A549 (cell line): ENCODE measurements around the gene CCDC57. TPM values are rescaled to one million over a fixed set of nuclear protein-coding genes. Genes with fewer than 3 reads are reported as not detected.

ENCODE experiments used
- ATAC-seq, 2 experiments: fragments of 200-7000 bp in 1 of 2; fragments of >200 bp in 1 of 2; cut with Nextera tagmentation in 1 of 2; cut with Tn5 transposase in 1 of 2; 3 replicates each; pipeline versions ENCODE4 v1.8.0 to v1.9.1; 2018 to 2020; ENCODE audit warnings: mild to moderate bottlenecking in 1 of 2, moderate library complexity in 1 of 2
- CTCF ChIA-PET: fragments of 300-600 bp; sonication (Branson Sonifier 250); formaldehyde crosslinking; extraction: SDS; loops from one replicate; lab custom pipeline; 2021; ENCODE audit warnings: antibody characterized with exemption, inconsistent platforms; lab: Yijun Ruan, JAX
- POLR2A ChIA-PET: fragments of 350-600 bp; formaldehyde crosslinking; extraction: SDS; loops from one replicate; lab custom pipeline; 2021; ENCODE audit warnings: antibody characterized with exemption, inconsistent platforms; lab: Yijun Ruan, JAX
- DNase-seq, 2 experiments: peaks; one replicate each; pipeline versions ENCODE4 v3.0.0 to v3.0.0-alpha.2; 2011 to 2016; ENCODE audit warnings: low read depth in 1 of 2, low spot score in 1 of 2
- FAIRE-seq: peaks from 2 replicates; lab custom pipeline; 2011; peaks lifted over from hg19 to GRCh38; lab: Jason Lieb, UNC
- H3K27ac ChIP-seq, 2 experiments: fragments of >200 bp; sonication (Bioruptor Twin); formaldehyde crosslinking; 3 replicates each; pipeline ENCODE4 v1.5.1; 2016 to 2017
- H3K4me1 ChIP-seq: fragments of >200 bp; sonication (Bioruptor Twin); formaldehyde crosslinking; 3 replicates; pipeline ENCODE4 v1.6.1; 2016
- H3K4me2 ChIP-seq: fragments of >200 bp; sonication (Bioruptor Twin); formaldehyde crosslinking; 3 replicates; pipeline ENCODE4 v1.6.1; 2016
- H3K4me3 ChIP-seq: fragments of >200 bp; sonication (Bioruptor Twin); formaldehyde crosslinking; 3 replicates; pipeline ENCODE4 v1.5.1; 2016
- H3K9me3 ChIP-seq: fragments of >200 bp; sonication (Bioruptor Twin); formaldehyde crosslinking; 3 replicates; pipeline ENCODE4 v1.6.1; 2016
- BHLHE40 ChIP-seq: IDR thresholded peaks from 2 replicates; pipeline ENCODE4 v1.6.1; 2012; ENCODE audit warnings: low read depth, low read length, inconsistent platforms
- CBX2 ChIP-seq: fragments of 200-600 bp; sonication (generic); IDR thresholded peaks from 2 replicates; pipeline ENCODE4 v1.6.1; 2016; ENCODE audit warnings: low read depth, mild to moderate bottlenecking, borderline replicate concordance
- CHD2 ChIP-seq: fragments of 150-350 bp; IDR thresholded peaks from 2 replicates; pipeline ENCODE4 v1.6.1; 2014; ENCODE audit warnings: low read length; ENCODE audit not compliant: partially characterized antibody
- CHD4 ChIP-seq: fragments of 200-600 bp; sonication (generic); IDR thresholded peaks from 2 replicates; pipeline ENCODE4 v1.6.1; 2016; ENCODE audit warnings: antibody characterized with exemption, mild to moderate bottlenecking, borderline replicate concordance
- EP300 ChIP-seq, 2 experiments: fragments of >200 bp; sonication (Bioruptor Twin); formaldehyde crosslinking; IDR thresholded peaks; 2 replicates in 1 of 2; 3 replicates in 1 of 2; pipeline ENCODE4 v1.6.1; 2016 to 2017
- FOXS1 ChIP-seq: fragments of 250-450 bp; sonication (Bioruptor Pico); IDR thresholded peaks from 2 replicates; pipeline ENCODE4 v1.5.0; 2020; ENCODE audit warnings: mild to moderate bottlenecking, moderate library complexity
- HEYL ChIP-seq: fragments of 250-450 bp; sonication (Bioruptor Pico); IDR thresholded peaks from 2 replicates; pipeline ENCODE4 v1.8.0; 2021; ENCODE audit warnings: mild to moderate bottlenecking, moderate library complexity
- HOXA7 ChIP-seq: fragments of 250-450 bp; sonication (Bioruptor Pico); IDR thresholded peaks from 2 replicates; pipeline ENCODE4 v1.5.0; 2020; ENCODE audit warnings: mild to moderate bottlenecking, moderate library complexity
- HOXB13 ChIP-seq: fragments of 250-450 bp; sonication (Bioruptor Pico); IDR thresholded peaks from 2 replicates; pipeline ENCODE4 v1.5.0; 2020; ENCODE audit warnings: low read depth, mild to moderate bottlenecking, moderate library complexity
- HOXB5 ChIP-seq: fragments of 250-450 bp; sonication (Bioruptor Pico); IDR thresholded peaks from 2 replicates; pipeline ENCODE4 v1.5.0; 2020; ENCODE audit warnings: mild to moderate bottlenecking, moderate library complexity
- JUN ChIP-seq, 2 experiments: fragments of >200 bp; sonication (Bioruptor Twin); formaldehyde crosslinking; IDR thresholded peaks; 2 replicates in 1 of 2; 3 replicates in 1 of 2; pipeline ENCODE4 v1.6.1; 2016 to 2017
- JUNB ChIP-seq: fragments of >200 bp; sonication (Bioruptor Twin); formaldehyde crosslinking; IDR thresholded peaks from 2 replicates; pipeline ENCODE4 v1.6.1; 2016
- KDM1A ChIP-seq: fragments of 200-600 bp; sonication (generic); IDR thresholded peaks from 2 replicates; pipeline ENCODE4 v1.6.1; 2016; ENCODE audit warnings: low read depth, mild to moderate bottlenecking
- MAFK ChIP-seq: fragments of 450-650 bp; IDR thresholded peaks from 2 replicates; pipeline ENCODE4 v1.6.1; 2014; ENCODE audit not compliant: partially characterized antibody
- MAZ ChIP-seq: fragments of 150-350 bp; IDR thresholded peaks from 2 replicates; pipeline ENCODE4 v1.6.1; 2014; ENCODE audit warnings: antibody characterized with exemption, low read depth, low read length, borderline replicate concordance
- POLR2A ChIP-seq: IDR thresholded peaks from 2 replicates; pipeline ENCODE4 v1.6.1; 2012; ENCODE audit warnings: mild to moderate bottlenecking, low read length
- RNF2 ChIP-seq: fragments of 200-600 bp; sonication (generic); IDR thresholded peaks from 2 replicates; pipeline ENCODE4 v1.6.1; 2016; ENCODE audit warnings: low read depth, mild to moderate bottlenecking, antibody characterized with exemption, moderate library complexity, borderline replicate concordance
- SMC3 ChIP-seq: fragments of >200 bp; sonication (Bioruptor Twin); formaldehyde crosslinking; IDR thresholded peaks from 3 replicates; pipeline ENCODE4 v1.6.1; 2018; ENCODE audit warnings: inconsistent platforms
- TP53 ChIP-seq: fragments of 250-450 bp; sonication (Bioruptor Pico); IDR thresholded peaks from 2 replicates; pipeline ENCODE4 v1.5.0; 2021; ENCODE audit warnings: mild to moderate bottlenecking, moderate library complexity
- ZC3H11A ChIP-seq: fragments of 450-650 bp; IDR thresholded peaks from 2 replicates; pipeline ENCODE4 v1.6.1; 2014; ENCODE audit warnings: antibody characterized with exemption, mild to moderate bottlenecking
- ZNF302 ChIP-seq: fragments of 250-450 bp; sonication (Bioruptor Pico); IDR thresholded peaks from 2 replicates; pipeline ENCODE4 v1.9.0; 2021; ENCODE audit warnings: inconsistent platforms, mild to moderate bottlenecking, moderate library complexity
- ZSCAN20 ChIP-seq: fragments of 250-450 bp; sonication (Bioruptor Pico); IDR thresholded peaks from 2 replicates; pipeline ENCODE4 v1.8.0; 2022; ENCODE audit warnings: mild to moderate bottlenecking, moderate library complexity
- WGBS: methylation state at CpG from one replicate; pipeline ENCODE4 v1.1.6; 2017; ENCODE audit errors: missing lambda C conversion rate; 5-methylcytosine and 5-hydroxymethylcytosine counted together
- polyA plus RNA-seq, 4 experiments: library from polyadenylated mRNA; depleted of rRNA in 3 of 4; stranded (reverse); fragments of >200 nt; fragmentation: RNase III in 1 of 4; extraction: RNeasy Plus Mini Kit Qiagen cat#74134 plus additional on column Dnase treatment in 1 of 4; gene quantifications; 2 replicates in 3 of 4; 3 replicates in 1 of 4; pipeline ENCODE4 v1.2.3, GENCODE V29; 2011 to 2017
- TF ChIP-seq, protein P1 (sequence below): fragments of >200 bp; sonication (Bioruptor Twin); formaldehyde crosslinking; IDR thresholded peaks from 2 replicates; pipeline ENCODE4 v1.6.1; 2016
- TF ChIP-seq, protein P2 (sequence below): fragments of >200 bp; sonication (Bioruptor Twin); formaldehyde crosslinking; IDR thresholded peaks from 3 replicates; pipeline ENCODE4 v1.6.1; 2016
- TF ChIP-seq, protein P3 (sequence below): fragments of 200-600 bp; sonication (generic); IDR thresholded peaks from 2 replicates; pipeline ENCODE4 v1.6.1; 2016; ENCODE audit warnings: antibody characterized with exemption, mild to moderate bottlenecking, moderate library complexity

The CCDC57 gene
- polyA plus RNA-seq, 2 of the 4 experiments (the other 2 are of a cell fraction): 18.2 to 18.5 TPM

DNA sequence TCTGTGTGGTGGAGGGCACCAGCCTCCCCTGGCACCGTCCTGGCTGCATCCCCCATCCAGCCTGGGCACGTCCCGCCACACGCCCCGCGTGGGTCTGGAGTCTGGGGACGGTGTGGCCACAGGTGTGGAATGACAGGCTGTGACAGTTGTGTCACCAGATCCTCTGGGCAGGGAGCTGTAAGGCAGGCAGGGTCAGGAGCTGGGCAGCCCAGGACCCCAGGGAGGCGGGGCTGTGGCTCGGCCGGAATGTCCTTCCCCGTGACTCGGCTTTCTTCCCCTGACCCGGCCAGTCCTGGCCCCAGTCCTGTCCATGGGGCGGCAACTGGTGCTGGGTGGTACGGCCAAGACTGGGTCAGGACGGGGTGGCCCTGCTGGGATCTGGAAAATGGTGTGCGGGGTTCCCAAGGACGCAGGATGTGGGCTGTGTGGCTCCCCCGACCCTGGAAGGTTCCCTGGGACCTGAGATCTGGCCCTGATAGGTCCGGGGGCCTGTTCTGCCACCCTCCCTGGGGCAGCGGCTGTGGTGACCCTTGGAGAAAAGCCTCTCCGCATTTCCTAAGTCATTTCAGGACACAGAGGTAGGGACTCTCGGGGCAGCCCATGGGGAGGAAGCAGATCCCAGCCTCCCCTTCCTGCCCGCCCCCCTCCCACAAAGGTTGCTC, 12.9 kb upstream of the CCDC57 start:
- CTCF ChIA-PET: interaction anchor here (0.7 to 3.0 kb wide), 8 partner anchors 10 to 189 kb away, joined by 3 to 23 read pairs (median 3); no protein-coding TSS in a partner anchor
- WGBS: 80% methylated on average over 22 of the region's 24 CpGs
- Histone ChIP-seq H3K4me3 (no peak overlapping the region), H3K27ac (peak overlapping the region in 1 of 2 experiments; percentile 36; a peak in 2 of 6 replicates), H3K9me3 (no peaks in the 10 kb centered on the region), H3K4me2 (no peak overlapping the region), H3K4me1 (peaks cover 10% of the 10 kb centered on the region)
- POLR2A ChIA-PET: no interaction called here
- ATAC-seq: no peak
- TF ChIP-seq HOXB13 (CRISPR knock-in tag): no peak
- no peak for TF ChIP-seq KDM1A
- TF ChIP-seq JUN (IDR thresholded peaks at IDR 0.05): no peak
- DNase-seq: no peak
- FAIRE-seq: no peak

DNA sequence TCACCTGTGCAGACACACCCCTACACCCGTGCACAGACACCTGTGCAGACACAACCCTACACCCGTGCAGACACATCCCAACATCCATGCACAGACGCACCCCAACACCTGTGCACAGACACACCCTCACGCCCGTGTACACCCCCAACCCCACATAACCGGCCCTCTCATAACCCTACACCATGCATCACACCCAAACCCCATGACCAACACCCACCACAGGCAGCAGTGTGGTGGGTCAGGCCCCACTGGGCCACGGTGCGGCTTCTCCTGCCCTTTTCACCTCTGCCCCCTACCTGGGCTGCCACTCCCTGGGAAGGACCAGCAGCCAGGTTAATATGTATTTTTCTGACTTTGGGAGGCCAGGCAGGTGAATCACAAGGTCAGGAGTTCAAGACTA, 12.0 kb upstream of the CCDC57 start:
- H3K9me3 ChIP-seq: no peaks in the 10 kb centered on the region
- CTCF ChIA-PET: interaction anchor here (3.0 kb wide), 1 partner anchor 18 kb away, joined by 16 read pairs; no protein-coding TSS in a partner anchor
- H3K4me2 ChIP-seq: no peak overlapping the region
- ATAC-seq (no peak), DNase-seq (no peak), FAIRE-seq (no peak)
- TF ChIP-seq ZNF302 (CRISPR knock-in tag) (no peak), EP300 (IDR thresholded peaks at IDR 0.05) (no peak), CHD2 (no peak), JUNB (no peak), HEYL (CRISPR knock-in tag) (no peak)
- TF ChIP-seq, protein P1, sequence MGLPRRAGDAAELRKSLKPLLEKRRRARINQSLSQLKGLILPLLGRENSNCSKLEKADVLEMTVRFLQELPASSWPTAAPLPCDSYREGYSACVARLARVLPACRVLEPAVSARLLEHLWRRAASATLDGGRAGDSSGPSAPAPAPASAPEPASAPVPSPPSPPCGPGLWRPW: no peak
- TF ChIP-seq, protein P2, sequence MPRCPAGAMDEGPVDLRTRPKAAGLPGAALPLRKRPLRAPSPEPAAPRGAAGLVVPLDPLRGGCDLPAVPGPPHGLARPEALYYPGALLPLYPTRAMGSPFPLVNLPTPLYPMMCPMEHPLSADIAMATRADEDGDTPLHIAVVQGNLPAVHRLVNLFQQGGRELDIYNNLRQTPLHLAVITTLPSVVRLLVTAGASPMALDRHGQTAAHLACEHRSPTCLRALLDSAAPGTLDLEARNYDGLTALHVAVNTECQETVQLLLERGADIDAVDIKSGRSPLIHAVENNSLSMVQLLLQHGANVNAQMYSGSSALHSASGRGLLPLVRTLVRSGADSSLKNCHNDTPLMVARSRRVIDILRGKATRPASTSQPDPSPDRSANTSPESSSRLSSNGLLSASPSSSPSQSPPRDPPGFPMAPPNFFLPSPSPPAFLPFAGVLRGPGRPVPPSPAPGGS: no peak
- no peak overlapping the region for H3K27ac ChIP-seq
- POLR2A ChIA-PET: no interaction called here
- peaks cover 1% of the 10 kb centered on the region; the same call in 2 of the 3 replicates for H3K4me1 ChIP-seq
- H3K4me3 ChIP-seq: no peak overlapping the region
- WGBS: 53% methylated on average over 8 of the region's 8 CpGs

DNA sequence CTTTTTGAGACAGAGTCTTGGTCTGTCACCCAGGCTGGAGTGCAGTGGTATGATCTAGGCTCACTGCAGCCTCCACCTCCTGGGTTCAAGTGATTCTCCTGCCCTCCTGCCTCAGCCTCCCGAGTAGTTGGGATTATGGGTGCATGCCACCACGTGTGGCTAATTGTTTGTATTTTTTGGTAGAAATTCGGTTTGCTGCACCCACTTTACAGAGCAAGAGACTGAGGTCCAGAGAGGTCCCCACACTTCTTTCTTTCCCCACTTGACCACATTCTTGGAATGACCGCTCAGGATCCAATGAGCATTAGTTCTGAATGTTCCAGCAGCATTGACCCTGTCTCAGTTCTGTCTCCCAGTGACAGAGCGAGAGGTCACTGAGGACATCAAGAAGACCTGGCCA, 10.9 kb upstream of the CCDC57 start:
- no peak for FAIRE-seq
- Histone ChIP-seq H3K4me2 (no peak overlapping the region), H3K4me1 (peaks cover 6% of the 10 kb centered on the region; the same call in 2 of the 3 replicates), H3K9me3 (no peaks in the 10 kb centered on the region), H3K27ac (no peak overlapping the region), H3K4me3 (no peak overlapping the region)
- CTCF ChIA-PET: interaction anchor here (1.4 to 1.8 kb wide), 2 partner anchors 13 to 17 kb away, joined by 7 to 9 read pairs; no protein-coding TSS in a partner anchor
- no peak for DNase-seq
- POLR2A ChIA-PET: no interaction called here
- 64% methylated on average over 5 of the region's 5 CpGs for WGBS
- ATAC-seq: no peak
- TF ChIP-seq RNF2: no peak

DNA sequence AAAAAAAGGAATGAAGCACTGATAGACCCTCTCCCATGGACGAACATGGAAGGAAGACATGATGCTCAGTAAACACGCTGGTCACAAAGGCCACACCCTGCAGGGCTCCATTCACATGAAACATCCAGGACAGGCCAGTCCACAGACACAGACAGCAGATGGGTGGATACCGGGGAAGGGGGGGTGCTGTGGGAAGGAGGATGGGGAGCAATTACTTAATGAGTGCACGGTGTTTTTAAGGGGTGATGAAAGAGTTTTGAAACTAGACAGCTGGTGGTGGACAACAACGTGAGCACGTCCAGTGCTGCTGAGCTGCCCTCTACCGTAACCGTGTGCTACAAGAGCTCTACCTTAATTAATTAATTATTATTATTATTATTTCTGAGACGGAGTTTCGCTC, 10.2 kb upstream of the CCDC57 start:
- FAIRE-seq (no peak), ATAC-seq (no peak), DNase-seq (no peak)
- no peak overlapping the region for H3K4me2 ChIP-seq
- 78% methylated on average over 10 of the region's 10 CpGs for WGBS
- CTCF ChIA-PET: interaction anchor here (0.7 to 1.8 kb wide), 4 partner anchors 11 to 184 kb away, joined by 3 to 9 read pairs (median 5); no protein-coding TSS in a partner anchor
- no peaks in the 10 kb centered on the region for H3K9me3 ChIP-seq
- POLR2A ChIA-PET: no interaction called here
- no peak overlapping the region for H3K27ac ChIP-seq
- no peak for TF ChIP-seq ZNF302 (CRISPR knock-in tag)
- TF ChIP-seq ZC3H11A: no peak
- TF ChIP-seq MAFK: no peak
- TF ChIP-seq MAZ: no peak
- TF ChIP-seq POLR2A: no peak
- no peak for TF ChIP-seq TP53
- TF ChIP-seq HOXB5 (CRISPR knock-in tag): no peak
- no peak for TF ChIP-seq FOXS1 (CRISPR knock-in tag)
- no peak for TF ChIP-seq ZSCAN20 (CRISPR knock-in tag)
- no peak for TF ChIP-seq HOXA7 (CRISPR knock-in tag)
- TF ChIP-seq, protein P3, sequence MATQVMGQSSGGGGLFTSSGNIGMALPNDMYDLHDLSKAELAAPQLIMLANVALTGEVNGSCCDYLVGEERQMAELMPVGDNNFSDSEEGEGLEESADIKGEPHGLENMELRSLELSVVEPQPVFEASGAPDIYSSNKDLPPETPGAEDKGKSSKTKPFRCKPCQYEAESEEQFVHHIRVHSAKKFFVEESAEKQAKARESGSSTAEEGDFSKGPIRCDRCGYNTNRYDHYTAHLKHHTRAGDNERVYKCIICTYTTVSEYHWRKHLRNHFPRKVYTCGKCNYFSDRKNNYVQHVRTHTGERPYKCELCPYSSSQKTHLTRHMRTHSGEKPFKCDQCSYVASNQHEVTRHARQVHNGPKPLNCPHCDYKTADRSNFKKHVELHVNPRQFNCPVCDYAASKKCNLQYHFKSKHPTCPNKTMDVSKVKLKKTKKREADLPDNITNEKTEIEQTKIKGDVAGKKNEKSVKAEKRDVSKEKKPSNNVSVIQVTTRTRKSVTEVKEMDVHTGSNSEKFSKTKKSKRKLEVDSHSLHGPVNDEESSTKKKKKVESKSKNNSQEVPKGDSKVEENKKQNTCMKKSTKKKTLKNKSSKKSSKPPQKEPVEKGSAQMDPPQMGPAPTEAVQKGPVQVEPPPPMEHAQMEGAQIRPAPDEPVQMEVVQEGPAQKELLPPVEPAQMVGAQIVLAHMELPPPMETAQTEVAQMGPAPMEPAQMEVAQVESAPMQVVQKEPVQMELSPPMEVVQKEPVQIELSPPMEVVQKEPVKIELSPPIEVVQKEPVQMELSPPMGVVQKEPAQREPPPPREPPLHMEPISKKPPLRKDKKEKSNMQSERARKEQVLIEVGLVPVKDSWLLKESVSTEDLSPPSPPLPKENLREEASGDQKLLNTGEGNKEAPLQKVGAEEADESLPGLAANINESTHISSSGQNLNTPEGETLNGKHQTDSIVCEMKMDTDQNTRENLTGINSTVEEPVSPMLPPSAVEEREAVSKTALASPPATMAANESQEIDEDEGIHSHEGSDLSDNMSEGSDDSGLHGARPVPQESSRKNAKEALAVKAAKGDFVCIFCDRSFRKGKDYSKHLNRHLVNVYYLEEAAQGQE: no peak
- TF ChIP-seq CBX2: no peak
- no peak for TF ChIP-seq SMC3
- TF ChIP-seq RNF2: no peak
- no peak for TF ChIP-seq BHLHE40
- no peak for TF ChIP-seq CHD4
- no peak overlapping the region for H3K4me3 ChIP-seq
- H3K4me1 ChIP-seq: peaks cover 13% of the 10 kb centered on the region
